Hematopoietic multipotent progenitor cell treated with erythropoietin and hydrocortisone succinate and interleukin-3 and kit ligand, for 6 days (in vitro differentiated cells): ENCODE results near the gene SGSH.

Experiments used
- DNase-seq: peaks from one replicate; pipeline ENCODE4 v3.0.0-alpha.2; 2015

Gene SGSH

DNA sequence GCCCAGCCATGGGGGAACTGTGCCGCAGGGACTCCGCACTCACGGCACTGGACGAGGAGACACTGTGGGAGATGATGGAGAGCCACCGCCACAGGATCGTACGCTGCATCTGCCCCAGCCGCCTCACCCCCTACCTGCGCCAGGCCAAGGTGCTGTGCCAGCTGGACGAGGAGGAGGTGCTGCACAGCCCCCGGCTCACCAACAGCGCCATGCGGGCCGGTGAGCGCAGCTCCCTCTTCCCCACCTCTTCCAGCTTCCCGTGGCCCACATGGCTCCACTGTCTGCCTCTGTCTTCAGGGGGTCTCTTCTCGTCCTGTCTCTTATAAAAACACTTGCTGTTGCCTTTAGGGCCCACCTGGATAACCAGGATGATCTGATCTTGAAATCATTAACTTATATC is 38.7 kb downstream of the SGSH start:
- DNase-seq = no peak

DNA sequence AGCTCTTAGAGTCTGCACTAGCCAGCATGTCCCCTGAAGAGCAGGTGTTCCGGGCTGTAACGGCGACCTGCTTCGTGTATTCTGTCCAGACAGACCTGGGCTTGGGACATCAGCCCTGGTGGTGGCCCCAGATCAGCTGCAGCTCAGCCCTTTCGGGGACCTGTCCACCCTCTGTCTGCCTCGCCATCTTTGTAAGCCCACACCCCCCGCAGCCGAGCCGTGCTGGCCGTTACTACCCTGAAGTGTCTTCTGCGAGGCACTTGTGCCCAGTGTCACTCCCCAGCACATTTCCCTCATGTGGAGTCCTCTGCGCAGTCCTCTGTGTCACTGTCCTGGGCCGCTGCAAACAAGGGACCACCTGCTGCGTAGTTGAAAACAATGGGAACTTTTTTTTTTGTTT is 39.9 kb downstream of the SGSH start:
- DNase-seq = no peak

GRCh38 chr17:80177986-80178595 is 42.0 kb downstream of the SGSH start:
- DNase-seq = no peak

GRCh38 chr17:80176757-80177156 is 43.4 kb downstream of the SGSH start:
- no peak for DNase-seq

DNA sequence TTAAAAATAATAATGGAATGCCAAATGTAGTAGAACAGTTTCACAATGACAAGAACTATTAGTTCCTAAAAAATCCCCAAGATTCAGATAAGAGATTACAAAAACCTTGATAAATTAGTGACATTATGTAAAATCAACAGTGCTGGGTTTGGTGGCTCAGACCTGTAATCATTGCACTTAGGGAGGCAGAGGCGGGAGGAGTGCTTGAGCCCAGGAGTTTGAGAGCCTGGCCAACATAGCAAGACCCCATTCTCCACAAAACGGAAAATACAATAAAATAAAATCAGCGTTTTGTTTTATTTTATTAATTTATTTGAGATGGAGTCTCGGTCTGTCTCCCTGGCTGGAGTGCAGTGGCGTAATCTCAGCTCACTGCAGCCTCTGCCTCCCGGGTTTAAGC is 46.2 kb downstream of the SGSH start:
- DNase-seq = no peak

DNA sequence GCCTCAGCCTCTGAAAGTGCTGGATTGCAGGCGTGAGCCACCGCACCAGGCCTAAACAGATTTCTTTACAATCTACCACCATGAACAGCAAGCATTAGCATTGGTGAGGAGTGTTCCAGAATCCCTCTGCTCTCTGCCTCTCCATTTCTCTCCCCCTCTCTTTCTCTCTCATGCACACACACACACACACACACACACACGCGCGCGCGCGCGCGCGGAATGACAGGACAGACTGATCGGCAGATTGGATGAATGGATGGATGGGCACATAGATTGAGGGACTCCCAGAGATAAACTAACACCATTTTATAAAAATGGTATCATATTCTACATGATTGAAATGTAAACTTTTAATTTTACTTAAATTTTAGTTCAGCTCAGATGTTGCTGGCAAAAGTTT is 47.0 kb downstream of the SGSH start:
- no peak for DNase-seq

- no peak for DNase-seq
Measured at GRCh38 chr17:80171681-80172080, 48.5 kb downstream of the SGSH start.

DNA sequence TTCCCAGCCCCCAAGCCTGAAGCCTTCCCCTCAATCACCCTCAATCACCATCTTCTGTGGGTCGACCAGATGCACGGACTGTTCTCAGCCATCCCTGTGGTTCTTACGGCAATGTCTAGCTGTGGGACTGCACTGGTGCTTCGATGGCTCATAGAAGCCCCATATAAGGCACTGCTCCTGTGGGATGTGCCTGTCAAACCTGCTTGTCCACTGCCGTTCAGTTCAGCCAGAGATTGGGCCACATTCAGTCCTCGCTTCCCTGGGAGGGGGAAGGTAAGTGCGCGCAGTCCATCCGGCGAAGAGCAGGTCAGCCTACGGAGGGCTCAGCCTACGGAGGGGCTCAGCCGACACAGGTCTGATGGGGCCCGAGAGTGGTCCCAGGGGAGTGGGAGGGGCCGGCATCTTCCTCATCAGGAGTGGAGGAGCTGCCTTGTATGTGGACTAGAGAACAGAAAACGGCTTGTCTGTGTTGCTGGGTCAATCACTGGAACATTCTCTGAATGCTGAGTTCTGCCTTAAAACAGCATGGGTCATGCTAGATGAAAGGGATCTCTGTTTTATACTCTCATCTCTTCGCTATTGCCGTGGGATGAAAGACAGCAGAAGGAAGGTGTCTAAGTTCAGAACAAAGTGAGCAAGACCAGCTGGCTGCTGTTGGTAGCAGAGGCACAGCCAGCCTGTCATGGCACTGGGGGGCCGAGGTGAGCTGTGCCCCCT is 50.2 kb downstream of the SGSH start, which contains the start of gene CARD14:
CARD14 (plus strand) TSS at position 247 of the 717 bp plus-strand sequence. CDS start 11,409 bp downstream, outside the sequence.
- DNase-seq = no peak

- no peak for DNase-seq
Measured at GRCh38 chr17:80169107-80169506, 51.0 kb downstream of the SGSH start.

- DNase-seq = peak; percentile 32
Measured at GRCh38 chr17:80168371-80168770, 51.8 kb downstream of the SGSH start.

DNA sequence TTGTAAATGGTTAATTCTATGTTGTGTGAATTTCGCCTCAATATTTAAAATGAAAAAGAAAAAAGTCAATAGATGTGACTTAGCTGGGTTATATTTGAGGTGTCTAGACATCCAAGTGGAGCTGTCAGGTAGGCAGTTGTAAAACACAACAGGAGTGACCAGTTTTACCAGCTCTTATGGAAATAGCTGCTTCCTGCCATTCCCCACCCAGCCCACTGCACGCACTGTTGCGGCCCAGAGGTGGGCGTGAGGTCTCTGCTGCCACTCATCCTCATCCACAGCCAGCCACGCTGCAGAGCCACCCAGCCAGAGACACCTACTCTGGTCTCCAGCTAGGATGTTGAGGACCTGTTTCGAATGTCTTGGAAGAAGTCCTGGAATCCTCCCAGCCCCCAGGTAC is 53.7 kb downstream of the SGSH start:
- no peak for DNase-seq

- DNase-seq = no peak
Measured at GRCh38 chr17:80164185-80164584, 55.9 kb downstream of the SGSH start.

- peak; percentile 95 for DNase-seq
Measured at GRCh38 chr17:80163336-80163735, 56.8 kb downstream of the SGSH start.

GRCh38 chr17:80160536-80160935 is 59.6 kb downstream of the SGSH start:
- DNase-seq = peak; percentile 95
